ENCODE data around the gene MS4A10. TPM values are rescaled to one million over a fixed set of nuclear protein-coding genes. Genes with fewer than 3 reads are reported as not detected.
"Not testable (repeated sequence)": the region's sequence is repeated elsewhere in the genome, so short reads cannot be mapped to it uniquely, and the experiment has no call there.

The MS4A10 gene
- total RNA-seq, 1 donor from 2014 or later = not detected

GRCh38 chr11:60814112-60814511 is 29.0 kb downstream of the MS4A10 start:
- H3K4me1 ChIP-seq (ENCODE audit: control insufficient read depth in 3 of 3, insufficient read depth in 3 of 3, low read length in 3 of 3) = no peaks in the 10 kb centered on the region
- H3K9ac ChIP-seq (ENCODE audit: low read depth in 1 of 3, low read length in 3 of 3) = no peak overlapping the region
- H3K4me3 ChIP-seq (ENCODE audit: low read length in 3 of 3) = no peak overlapping the region
- peaks cover 5 to 12% (median 8%) of the 10 kb centered on the region in 3 donors for H3K9me3 ChIP-seq (ENCODE audit: control insufficient read depth in 3 of 3, low read length in 3 of 3)
- H3K27ac ChIP-seq (ENCODE audit: low read depth, low read length) = no peak overlapping the region
- H3K36me3 ChIP-seq (ENCODE audit: control insufficient read depth in 3 of 3, insufficient read depth in 3 of 3, low read length in 3 of 3) = no peaks in the 10 kb centered on the region
- peaks cover 0 to 2% (median 0%) of the 10 kb centered on the region in 3 donors for H3K27me3 ChIP-seq (ENCODE audit: control insufficient read depth in 3 of 3, insufficient read depth in 3 of 3, low read length in 3 of 3)

GRCh38 chr11:60816590-60817157 is 31.5 kb downstream of the MS4A10 start:
- Histone ChIP-seq H3K27me3 (ENCODE audit: control insufficient read depth in 3 of 3, insufficient read depth in 3 of 3, low read length in 3 of 3) (no peaks in the 10 kb centered on the region), H3K36me3 (ENCODE audit: control insufficient read depth in 3 of 3, insufficient read depth in 3 of 3, low read length in 3 of 3) (no peaks in the 10 kb centered on the region), H3K9ac (ENCODE audit: low read depth in 1 of 3, low read length in 3 of 3) (no peak overlapping the region), H3K4me1 (ENCODE audit: control insufficient read depth in 3 of 3, insufficient read depth in 3 of 3, low read length in 3 of 3) (no peaks in the 10 kb centered on the region), H3K27ac (ENCODE audit: low read depth, low read length) (no peak overlapping the region), H3K9me3 (ENCODE audit: control insufficient read depth in 3 of 3, low read length in 3 of 3) (peaks cover 5 to 12% (median 8%) of the 10 kb centered on the region in 3 donors), H3K4me3 (ENCODE audit: low read length in 3 of 3) (no peak overlapping the region)

GRCh38 chr11:60818057-60818456 is 32.9 kb downstream of the MS4A10 start:
- H3K9ac ChIP-seq (ENCODE audit: low read depth in 1 of 3, low read length in 3 of 3) = no peak overlapping the region
- H3K4me1 ChIP-seq (ENCODE audit: control insufficient read depth in 3 of 3, insufficient read depth in 3 of 3, low read length in 3 of 3) = no peaks in the 10 kb centered on the region
- H3K9me3 ChIP-seq (ENCODE audit: control insufficient read depth in 3 of 3, low read length in 3 of 3) = peaks cover 5 to 12% (median 8%) of the 10 kb centered on the region in 3 donors
- no peak overlapping the region for H3K4me3 ChIP-seq (ENCODE audit: low read length in 3 of 3)
- no peaks in the 10 kb centered on the region for H3K27me3 ChIP-seq (ENCODE audit: control insufficient read depth in 3 of 3, insufficient read depth in 3 of 3, low read length in 3 of 3)
- H3K27ac ChIP-seq (ENCODE audit: low read depth, low read length) = no peak overlapping the region
- H3K36me3 ChIP-seq (ENCODE audit: control insufficient read depth in 3 of 3, insufficient read depth in 3 of 3, low read length in 3 of 3) = no peaks in the 10 kb centered on the region

GRCh38 chr11:60821827-60822599 is 36.9 kb downstream of the MS4A10 start:
- no peak overlapping the region for H3K27ac ChIP-seq (ENCODE audit: low read depth, low read length)
- H3K9ac ChIP-seq (ENCODE audit: low read depth in 1 of 3, low read length in 3 of 3) = no peak overlapping the region
- no peaks in the 10 kb centered on the region for H3K4me1 ChIP-seq (ENCODE audit: control insufficient read depth in 3 of 3, insufficient read depth in 3 of 3, low read length in 3 of 3)
- no peak overlapping the region for H3K4me3 ChIP-seq (ENCODE audit: low read length in 3 of 3)
- no peaks in the 10 kb centered on the region for H3K36me3 ChIP-seq (ENCODE audit: control insufficient read depth in 3 of 3, insufficient read depth in 3 of 3, low read length in 3 of 3)
- H3K9me3 ChIP-seq (ENCODE audit: control insufficient read depth in 3 of 3, low read length in 3 of 3) = peaks cover 0 to 6% (median 2%) of the 10 kb centered on the region in 3 donors
- no peaks in the 10 kb centered on the region for H3K27me3 ChIP-seq (ENCODE audit: control insufficient read depth in 3 of 3, insufficient read depth in 3 of 3, low read length in 3 of 3)

GRCh38 chr11:60823745-60824306 is 38.7 kb downstream of the MS4A10 start:
- H3K4me1 ChIP-seq (ENCODE audit: control insufficient read depth in 3 of 3, insufficient read depth in 3 of 3, low read length in 3 of 3); H3K27me3 ChIP-seq (ENCODE audit: control insufficient read depth in 3 of 3, insufficient read depth in 3 of 3, low read length in 3 of 3); H3K36me3 ChIP-seq (ENCODE audit: control insufficient read depth in 3 of 3, insufficient read depth in 3 of 3, low read length in 3 of 3); H3K9me3 ChIP-seq (ENCODE audit: control insufficient read depth in 3 of 3, low read length in 3 of 3); H3K9ac ChIP-seq (ENCODE audit: low read depth in 1 of 3, low read length in 3 of 3); H3K4me3 ChIP-seq (ENCODE audit: low read length in 3 of 3); H3K27ac ChIP-seq (ENCODE audit: low read depth, low read length): not testable (repeated sequence)

GRCh38 chr11:60825118-60825517 is 40.0 kb downstream of the MS4A10 start:
- H3K9ac ChIP-seq (ENCODE audit: low read depth in 1 of 3, low read length in 3 of 3) = no peak overlapping the region
- no peak overlapping the region for H3K4me3 ChIP-seq (ENCODE audit: low read length in 3 of 3)
- no peaks in the 10 kb centered on the region for H3K36me3 ChIP-seq (ENCODE audit: control insufficient read depth in 3 of 3, insufficient read depth in 3 of 3, low read length in 3 of 3)
- no peaks in the 10 kb centered on the region for H3K9me3 ChIP-seq (ENCODE audit: control insufficient read depth in 3 of 3, low read length in 3 of 3)
- no peaks in the 10 kb centered on the region for H3K27me3 ChIP-seq (ENCODE audit: control insufficient read depth in 3 of 3, insufficient read depth in 3 of 3, low read length in 3 of 3)
- no peaks in the 10 kb centered on the region for H3K4me1 ChIP-seq (ENCODE audit: control insufficient read depth in 3 of 3, insufficient read depth in 3 of 3, low read length in 3 of 3)
- no peak overlapping the region for H3K27ac ChIP-seq (ENCODE audit: low read depth, low read length)

- H3K27ac ChIP-seq (ENCODE audit: low read depth, low read length) = no peak overlapping the region
- no peaks in the 10 kb centered on the region for H3K9me3 ChIP-seq (ENCODE audit: control insufficient read depth in 3 of 3, low read length in 3 of 3)
- no peaks in the 10 kb centered on the region for H3K27me3 ChIP-seq (ENCODE audit: control insufficient read depth in 3 of 3, insufficient read depth in 3 of 3, low read length in 3 of 3)
- no peaks in the 10 kb centered on the region for H3K36me3 ChIP-seq (ENCODE audit: control insufficient read depth in 3 of 3, insufficient read depth in 3 of 3, low read length in 3 of 3)
- H3K9ac ChIP-seq (ENCODE audit: low read depth in 1 of 3, low read length in 3 of 3) = no peak overlapping the region
- no peak overlapping the region for H3K4me3 ChIP-seq (ENCODE audit: low read length in 3 of 3)
- H3K4me1 ChIP-seq (ENCODE audit: control insufficient read depth in 3 of 3, insufficient read depth in 3 of 3, low read length in 3 of 3) = peaks cover 0 to 2% (median under 1%) of the 10 kb centered on the region in 3 donors
These were observed 40.7 kb downstream of the MS4A10 start for GRCh38 chr11:60825790-60826189.

- Histone ChIP-seq H3K27me3 (ENCODE audit: control insufficient read depth in 3 of 3, insufficient read depth in 3 of 3, low read length in 3 of 3) (no peaks in the 10 kb centered on the region), H3K9me3 (ENCODE audit: control insufficient read depth in 3 of 3, low read length in 3 of 3) (no peaks in the 10 kb centered on the region), H3K36me3 (ENCODE audit: control insufficient read depth in 3 of 3, insufficient read depth in 3 of 3, low read length in 3 of 3) (no peaks in the 10 kb centered on the region), H3K4me1 (ENCODE audit: control insufficient read depth in 3 of 3, insufficient read depth in 3 of 3, low read length in 3 of 3) (peaks cover 5 to 17% (median 7%) of the 10 kb centered on the region in 3 donors), H3K27ac (ENCODE audit: low read depth, low read length) (no peak overlapping the region), H3K9ac (ENCODE audit: low read depth in 1 of 3, low read length in 3 of 3) (no peak overlapping the region), H3K4me3 (ENCODE audit: low read length in 3 of 3) (no peak overlapping the region)
These were observed 45.5 kb downstream of the MS4A10 start for GRCh38 chr11:60830478-60831142.

GRCh38 chr11:60831143-60831500 is 46.0 kb downstream of the MS4A10 start:
- Histone ChIP-seq H3K4me1 (ENCODE audit: control insufficient read depth in 3 of 3, insufficient read depth in 3 of 3, low read length in 3 of 3) (peaks cover 5 to 19% (median 7%) of the 10 kb centered on the region in 3 donors), H3K9ac (ENCODE audit: low read depth in 1 of 3, low read length in 3 of 3) (peak overlapping the region in 1 of 3 donors; percentile 8), H3K9me3 (ENCODE audit: control insufficient read depth in 3 of 3, low read length in 3 of 3) (no peaks in the 10 kb centered on the region), H3K4me3 (ENCODE audit: low read length in 3 of 3) (peak overlapping the region in 1 of 3 donors; percentile 13), H3K27ac (ENCODE audit: low read depth, low read length) (no peak overlapping the region), H3K36me3 (ENCODE audit: control insufficient read depth in 3 of 3, insufficient read depth in 3 of 3, low read length in 3 of 3) (no peaks in the 10 kb centered on the region), H3K27me3 (ENCODE audit: control insufficient read depth in 3 of 3, insufficient read depth in 3 of 3, low read length in 3 of 3) (no peaks in the 10 kb centered on the region)
